Dermis microvascular lymphatic vessel endothelial cell (primary cell): Measurements from ENCODE around the gene N4BP2L2. TPM values are rescaled to one million over a fixed set of nuclear protein-coding genes. Genes with fewer than 3 reads are reported as not detected.

Experiments used
- total RNA-seq: library from RNA; depleted of rRNA; stranded (reverse); fragments of >200 nt; gene quantifications from 2 replicates; pipeline ENCODE4 v1.2.1, GENCODE V29; 2014

The N4BP2L2 gene
- total RNA-seq, 1 donor from 2014 or later = 43.6 TPM

Other genes with a start within 250 kb of the N4BP2L2 start
- gene ZAR1L, start 223.4 kb downstream of the N4BP2L2 start, total RNA-seq = not detected in 2 replicates
- gene BRCA2, start 223.3 kb downstream of the N4BP2L2 start, total RNA-seq = 2.3 and 5.1 TPM in 2 replicates
- 3.7 and 10.4 TPM in 2 replicates for gene N4BP2L1, start 110.7 kb downstream of the N4BP2L2 start, total RNA-seq
- 17.1 and 20.4 TPM in 2 replicates for gene PDS5B, start 47.7 kb upstream of the N4BP2L2 start, total RNA-seq